Measurements from ENCODE around the gene BAIAP2L1.
"Not testable (repeated sequence)": the region's sequence is repeated elsewhere in the genome, so short reads cannot be mapped to it uniquely, and the experiment has no call there.

The BAIAP2L1 gene

GRCh38 chr7:98399462-98399861, 1.4 kb downstream of the BAIAP2L1 start:
- DNase-seq (ENCODE audit: low read depth in 2 of 2), result no peak

GRCh38 chr7:98398567-98399372, 2.1 kb downstream of the BAIAP2L1 start:
- no peak for DNase-seq (ENCODE audit: low read depth in 2 of 2)

- no peak for DNase-seq (ENCODE audit: low read depth in 2 of 2)
These were observed 4.1 kb downstream of the BAIAP2L1 start for GRCh38 chr7:98396768-98397167.

- no peak for DNase-seq (ENCODE audit: low read depth in 2 of 2)
These were observed 4.9 kb downstream of the BAIAP2L1 start for GRCh38 chr7:98395951-98396350.

- DNase-seq (ENCODE audit: low read depth in 2 of 2), result no peak
These were observed 5.4 kb downstream of the BAIAP2L1 start for GRCh38 chr7:98395481-98395880.

- no peak for DNase-seq (ENCODE audit: low read depth in 2 of 2)
These were observed 6.5 kb downstream of the BAIAP2L1 start for GRCh38 chr7:98394377-98394836.

GRCh38 chr7:98387544-98388226, 13.2 kb downstream of the BAIAP2L1 start:
- no peak for DNase-seq (ENCODE audit: low read depth in 2 of 2)

GRCh38 chr7:98387131-98387530, 13.8 kb downstream of the BAIAP2L1 start:
- no peak for DNase-seq (ENCODE audit: low read depth in 2 of 2)

- DNase-seq (ENCODE audit: low read depth in 2 of 2), result not testable (repeated sequence)
These were observed 15.4 kb downstream of the BAIAP2L1 start for GRCh38 chr7:98385532-98385931.

- no peak for DNase-seq (ENCODE audit: low read depth in 2 of 2)
These were observed 22.6 kb downstream of the BAIAP2L1 start for GRCh38 chr7:98378210-98378819.

GRCh38 chr7:98376711-98377110, 24.2 kb downstream of the BAIAP2L1 start:
- no peak for DNase-seq (ENCODE audit: low read depth in 2 of 2)

GRCh38 chr7:98375664-98376063, 25.2 kb downstream of the BAIAP2L1 start:
- DNase-seq (ENCODE audit: low read depth in 2 of 2), result no peak

GRCh38 chr7:98374285-98374680, 26.6 kb downstream of the BAIAP2L1 start:
- DNase-seq (ENCODE audit: low read depth in 2 of 2), result no peak

GRCh38 chr7:98372993-98373392, 27.9 kb downstream of the BAIAP2L1 start:
- DNase-seq (ENCODE audit: low read depth in 2 of 2), result no peak

- no peak for DNase-seq (ENCODE audit: low read depth in 2 of 2)
These were observed 31.2 kb downstream of the BAIAP2L1 start for GRCh38 chr7:98369726-98370125.

- DNase-seq (ENCODE audit: low read depth in 2 of 2), result no peak
These were observed 32.2 kb downstream of the BAIAP2L1 start for GRCh38 chr7:98368716-98369115.

GRCh38 chr7:98366562-98366938, 34.3 kb downstream of the BAIAP2L1 start:
- DNase-seq (ENCODE audit: low read depth in 2 of 2), result no peak

GRCh38 chr7:98365863-98366561, 34.9 kb downstream of the BAIAP2L1 start:
- no peak for DNase-seq (ENCODE audit: low read depth in 2 of 2)

GRCh38 chr7:98364220-98364619, 36.7 kb downstream of the BAIAP2L1 start:
- no peak for DNase-seq (ENCODE audit: low read depth in 2 of 2)

GRCh38 chr7:98362517-98362916, 38.4 kb downstream of the BAIAP2L1 start:
- DNase-seq (ENCODE audit: low read depth in 2 of 2), result no peak

- DNase-seq (ENCODE audit: low read depth in 2 of 2), result no peak
These were observed 40.4 kb downstream of the BAIAP2L1 start for GRCh38 chr7:98360221-98361130.
